ENCODE results near the gene SKP1.

SKP1 gene

DNA sequence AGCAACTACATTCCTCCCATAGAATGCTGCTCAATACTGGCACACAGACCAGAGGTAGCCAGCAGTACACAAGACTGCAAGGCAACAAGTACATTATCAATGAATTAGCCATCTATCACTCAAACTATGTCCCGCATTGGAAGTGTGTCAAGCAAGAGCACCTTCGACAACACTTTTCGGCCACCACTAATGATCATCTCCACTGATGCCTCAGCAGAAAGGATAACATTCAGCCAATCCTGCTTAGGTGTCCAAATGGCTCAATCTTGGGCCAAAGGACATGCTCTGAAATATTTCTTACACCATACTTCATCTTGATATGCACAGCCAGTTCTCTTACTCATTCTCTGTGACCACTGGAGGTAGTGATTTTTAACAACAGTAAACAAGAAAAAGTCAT is 25.0 kb downstream of the SKP1 start:
- TF ChIP-seq, protein P1, sequence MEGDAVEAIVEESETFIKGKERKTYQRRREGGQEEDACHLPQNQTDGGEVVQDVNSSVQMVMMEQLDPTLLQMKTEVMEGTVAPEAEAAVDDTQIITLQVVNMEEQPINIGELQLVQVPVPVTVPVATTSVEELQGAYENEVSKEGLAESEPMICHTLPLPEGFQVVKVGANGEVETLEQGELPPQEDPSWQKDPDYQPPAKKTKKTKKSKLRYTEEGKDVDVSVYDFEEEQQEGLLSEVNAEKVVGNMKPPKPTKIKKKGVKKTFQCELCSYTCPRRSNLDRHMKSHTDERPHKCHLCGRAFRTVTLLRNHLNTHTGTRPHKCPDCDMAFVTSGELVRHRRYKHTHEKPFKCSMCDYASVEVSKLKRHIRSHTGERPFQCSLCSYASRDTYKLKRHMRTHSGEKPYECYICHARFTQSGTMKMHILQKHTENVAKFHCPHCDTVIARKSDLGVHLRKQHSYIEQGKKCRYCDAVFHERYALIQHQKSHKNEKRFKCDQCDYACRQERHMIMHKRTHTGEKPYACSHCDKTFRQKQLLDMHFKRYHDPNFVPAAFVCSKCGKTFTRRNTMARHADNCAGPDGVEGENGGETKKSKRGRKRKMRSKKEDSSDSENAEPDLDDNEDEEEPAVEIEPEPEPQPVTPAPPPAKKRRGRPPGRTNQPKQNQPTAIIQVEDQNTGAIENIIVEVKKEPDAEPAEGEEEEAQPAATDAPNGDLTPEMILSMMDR (IDR thresholded peaks at IDR 0.05; ENCODE audit: low read depth, low read length) = no peak
- Histone ChIP-seq H3K4me3 (ENCODE audit: low read depth, low read length) (no peak overlapping the region), H3K9me3 (ENCODE audit: severe bottlenecking) (no peaks in the 10 kb centered on the region), H3K36me3 (peaks cover 82% of the 10 kb centered on the region), H3K27me3 (ENCODE audit: insufficient read depth, low read depth, severe bottlenecking) (no peaks in the 10 kb centered on the region), H3K27ac (no peak overlapping the region)
- no peak for DNase-seq

DNA sequence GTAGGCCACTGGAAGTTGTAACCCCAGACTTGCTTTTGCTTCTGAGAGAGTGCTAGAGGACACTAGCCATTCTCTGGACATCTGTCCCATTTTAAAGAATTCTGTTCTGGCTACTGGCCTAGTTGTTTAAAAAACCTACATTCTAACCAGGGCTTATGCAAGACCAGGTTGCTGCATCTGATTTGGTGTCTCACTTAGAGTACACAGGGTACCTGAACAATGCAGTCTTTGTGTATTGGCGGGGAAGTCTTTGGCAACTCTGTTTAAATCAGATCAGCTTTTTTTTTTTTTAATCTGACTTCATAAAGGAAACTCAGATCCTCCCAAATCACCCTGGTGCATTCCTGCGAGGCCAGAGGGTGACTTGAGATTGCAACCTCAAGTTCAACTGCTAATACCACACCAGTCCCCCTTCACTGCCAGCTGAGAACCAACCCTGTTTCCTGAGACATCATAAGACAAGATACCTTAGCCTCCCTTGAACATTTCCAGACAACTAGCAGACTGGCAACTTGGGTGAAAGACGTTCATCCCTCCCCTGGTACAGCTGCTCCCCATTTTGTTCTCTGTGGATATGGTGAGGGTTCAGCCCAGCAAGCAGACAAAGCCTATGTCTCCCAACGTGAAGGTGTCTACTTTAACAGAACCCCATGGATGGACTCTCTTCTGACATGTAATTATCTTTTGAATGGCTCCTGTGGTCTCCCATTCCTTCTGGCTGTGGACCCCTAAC is 27.0 kb downstream of the SKP1 start:
- Histone ChIP-seq H3K27me3 (ENCODE audit: insufficient read depth, low read depth, severe bottlenecking) (no peaks in the 10 kb centered on the region), H3K36me3 (peaks cover 90% of the 10 kb centered on the region), H3K4me3 (ENCODE audit: low read depth, low read length) (no peak overlapping the region), H3K27ac (no peak overlapping the region), H3K9me3 (ENCODE audit: severe bottlenecking) (no peaks in the 10 kb centered on the region)
- TF ChIP-seq, protein P1 (IDR thresholded peaks at IDR 0.05; ENCODE audit: low read depth, low read length) = no peak
- DNase-seq = no peak

DNA sequence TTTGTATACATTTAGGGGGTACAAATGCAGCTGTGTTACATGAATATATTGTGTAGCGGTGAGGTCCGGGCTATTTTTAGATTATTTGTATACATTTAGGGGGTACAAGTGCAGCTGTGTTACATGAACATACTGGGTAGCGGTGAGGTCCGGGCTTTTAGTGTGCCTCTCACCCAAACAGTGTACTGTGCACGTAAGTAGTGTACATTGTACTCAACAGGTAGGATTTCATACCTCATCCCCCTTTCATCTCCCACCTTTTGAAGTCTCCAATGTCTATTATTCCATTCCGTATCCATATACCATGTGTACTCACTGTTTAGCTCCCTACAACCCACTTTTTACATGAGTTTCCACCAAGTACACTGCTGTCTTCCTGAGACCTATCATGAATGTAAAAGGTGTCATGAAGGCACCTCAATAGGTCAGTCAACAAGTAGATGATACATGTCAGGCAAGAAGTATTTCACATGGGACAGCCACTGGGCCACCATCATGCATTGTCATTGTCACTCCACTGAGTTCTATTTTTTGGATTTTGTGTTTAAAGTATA is 27.7 kb downstream of the SKP1 start:
- no peak overlapping the region for H3K4me3 ChIP-seq (ENCODE audit: low read depth, low read length)
- H3K27ac ChIP-seq = no peak overlapping the region
- no peaks in the 10 kb centered on the region for H3K9me3 ChIP-seq (ENCODE audit: severe bottlenecking)
- DNase-seq = no peak
- TF ChIP-seq, protein P1 (IDR thresholded peaks at IDR 0.05; ENCODE audit: low read depth, low read length) = no peak
- peaks cover 92% of the 10 kb centered on the region for H3K36me3 ChIP-seq
- no peaks in the 10 kb centered on the region for H3K27me3 ChIP-seq (ENCODE audit: insufficient read depth, low read depth, severe bottlenecking)

DNA sequence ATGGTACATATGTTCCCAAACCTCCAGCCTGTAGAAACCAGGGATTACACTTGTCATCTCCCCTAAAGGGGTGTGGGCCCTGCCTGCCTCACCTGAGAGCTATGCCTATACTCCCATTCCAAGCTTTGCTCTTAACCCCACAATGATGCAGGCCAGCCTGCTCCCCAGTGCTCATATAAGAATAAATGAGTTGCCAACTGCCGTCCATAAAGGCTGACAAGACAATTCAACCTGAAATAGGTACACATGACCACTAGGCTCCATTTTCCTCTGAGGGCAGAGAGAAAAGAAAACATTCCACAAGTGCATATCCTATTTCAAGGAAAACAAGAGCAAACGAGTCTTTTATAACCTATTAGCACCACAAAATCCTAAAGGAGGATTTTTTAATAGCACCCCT is 28.4 kb downstream of the SKP1 start:
- Histone ChIP-seq H3K27ac (no peak overlapping the region), H3K27me3 (ENCODE audit: insufficient read depth, low read depth, severe bottlenecking) (no peaks in the 10 kb centered on the region), H3K9me3 (ENCODE audit: severe bottlenecking) (no peaks in the 10 kb centered on the region), H3K36me3 (peaks cover 92% of the 10 kb centered on the region), H3K4me3 (ENCODE audit: low read depth, low read length) (no peak overlapping the region)
- TF ChIP-seq, protein P1 (IDR thresholded peaks at IDR 0.05; ENCODE audit: low read depth, low read length) = no peak
- no peak for DNase-seq

DNA sequence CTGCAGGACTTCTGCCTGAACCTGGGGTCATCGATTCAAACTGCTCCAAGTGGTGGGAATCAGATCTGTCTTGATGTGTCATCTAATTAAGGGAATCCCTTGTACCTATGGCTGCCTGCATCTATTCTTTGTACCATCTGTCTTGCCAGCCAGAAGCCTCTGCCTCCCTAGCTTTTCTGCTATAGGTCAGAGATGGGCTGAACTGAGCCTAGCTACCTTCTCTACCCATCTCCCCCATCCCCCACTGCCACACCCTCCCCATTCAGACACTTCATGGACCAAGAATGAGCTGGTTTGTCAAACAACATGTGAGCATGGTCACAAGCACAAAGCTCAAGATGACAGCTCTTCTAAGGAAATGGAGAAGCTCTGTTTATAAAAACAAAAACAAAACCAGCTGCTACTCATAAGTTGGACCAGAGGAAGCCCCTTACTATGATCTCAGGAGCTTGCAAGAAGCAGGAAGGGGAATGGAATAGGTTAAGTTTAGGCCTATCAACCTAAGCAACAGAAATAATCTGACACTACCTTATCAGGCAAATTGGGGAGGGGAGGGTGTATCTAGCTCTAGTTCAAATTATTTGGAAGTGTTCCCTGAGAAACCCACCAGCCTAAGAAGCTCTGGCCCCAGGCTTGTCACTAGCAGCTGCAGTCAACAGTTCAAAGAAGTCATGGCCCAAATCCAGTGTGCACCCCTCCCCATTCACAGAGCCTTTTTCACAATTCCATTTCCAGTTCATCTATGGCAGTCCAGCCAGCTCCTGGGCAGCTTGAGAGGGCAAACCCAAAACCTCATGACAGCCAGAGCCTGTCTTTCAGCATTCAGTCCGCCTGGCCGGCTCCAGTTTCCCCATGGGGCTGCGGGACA is 29.9 kb downstream of the SKP1 start:
- H3K4me3 ChIP-seq (ENCODE audit: low read depth, low read length) = no peak overlapping the region
- no peak overlapping the region for H3K27ac ChIP-seq
- H3K9me3 ChIP-seq (ENCODE audit: severe bottlenecking) = no peaks in the 10 kb centered on the region
- H3K36me3 ChIP-seq = peaks cover 90% of the 10 kb centered on the region
- no peak for DNase-seq
- TF ChIP-seq, protein P1 (IDR thresholded peaks at IDR 0.05; ENCODE audit: low read depth, low read length) = no peak
- H3K27me3 ChIP-seq (ENCODE audit: insufficient read depth, low read depth, severe bottlenecking) = no peaks in the 10 kb centered on the region
